HuH-7.5 (cell line): ENCODE measurements around the gene TRAPPC12.

Source experiments
- DNase-seq: peaks from one replicate; pipeline ENCODE4 v3.0.0; 2011; ENCODE audit warnings: low spot score

TRAPPC12 gene

DNA sequence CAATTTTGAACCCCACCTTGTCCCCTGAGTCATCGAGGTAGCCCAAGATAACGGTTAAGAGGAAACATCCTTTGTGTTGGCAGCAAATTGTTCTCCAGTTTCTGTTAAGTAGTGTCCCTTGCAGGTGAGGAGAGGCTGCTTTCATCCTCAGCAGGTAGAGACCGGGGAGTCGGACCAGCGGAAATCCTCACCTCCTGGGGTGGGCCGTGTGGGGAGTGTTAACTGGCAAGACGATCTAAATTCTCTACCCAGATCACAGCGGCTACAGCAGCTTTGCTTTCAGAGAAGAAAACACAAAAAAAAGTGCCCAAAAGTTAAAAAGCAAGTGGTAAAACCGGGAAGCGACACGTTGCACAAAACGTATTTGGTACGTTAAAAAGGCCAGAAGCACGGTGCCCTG, 76.6 kb downstream of the TRAPPC12 start:
- DNase-seq = no peak

DNA sequence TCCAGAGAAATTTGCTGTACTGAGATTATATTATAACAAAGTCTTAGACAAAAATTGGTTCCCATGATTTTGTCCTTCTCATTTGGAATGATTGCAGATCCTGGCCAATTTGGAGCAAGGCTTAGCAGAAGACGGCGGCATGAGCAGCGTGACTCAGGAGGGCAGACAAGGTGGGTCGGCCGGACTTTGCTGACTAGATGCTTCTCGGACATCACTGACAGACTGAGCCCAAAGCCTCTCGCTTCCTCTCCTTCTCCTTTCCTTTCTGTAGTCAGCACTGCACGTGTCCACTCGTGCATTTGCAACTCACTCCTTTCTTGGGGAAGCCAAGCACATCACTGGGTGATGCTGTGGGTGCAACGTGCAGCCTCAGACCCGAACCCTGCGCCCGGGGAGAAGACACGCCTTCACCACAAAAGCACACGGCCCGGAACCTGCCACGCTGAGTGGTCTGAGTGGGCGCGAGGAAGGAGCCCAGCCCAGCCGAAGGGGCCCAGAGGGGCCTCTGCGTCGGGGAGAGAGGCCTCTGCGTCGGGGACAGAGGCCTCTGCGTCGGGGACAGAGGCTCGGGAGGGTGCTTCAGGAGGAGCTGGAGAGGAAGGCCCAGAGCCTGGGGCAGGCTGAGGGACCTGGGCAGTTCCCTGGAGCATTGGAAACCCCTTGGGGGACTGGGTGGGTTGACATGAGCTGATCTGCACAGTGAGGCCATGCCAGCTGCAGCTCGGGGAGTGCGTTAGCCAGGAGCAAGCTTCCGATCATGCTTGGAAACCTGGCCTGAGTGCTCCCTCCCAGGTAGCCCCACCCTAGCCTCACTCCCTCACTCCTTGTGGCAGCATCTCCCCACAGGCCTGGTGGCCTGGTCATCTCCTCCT, 78.3 kb downstream of the TRAPPC12 start:
- no peak for DNase-seq

GRCh38 chr2:3458396-3459184, 79.1 kb downstream of the TRAPPC12 start:
- DNase-seq = no peak

DNA sequence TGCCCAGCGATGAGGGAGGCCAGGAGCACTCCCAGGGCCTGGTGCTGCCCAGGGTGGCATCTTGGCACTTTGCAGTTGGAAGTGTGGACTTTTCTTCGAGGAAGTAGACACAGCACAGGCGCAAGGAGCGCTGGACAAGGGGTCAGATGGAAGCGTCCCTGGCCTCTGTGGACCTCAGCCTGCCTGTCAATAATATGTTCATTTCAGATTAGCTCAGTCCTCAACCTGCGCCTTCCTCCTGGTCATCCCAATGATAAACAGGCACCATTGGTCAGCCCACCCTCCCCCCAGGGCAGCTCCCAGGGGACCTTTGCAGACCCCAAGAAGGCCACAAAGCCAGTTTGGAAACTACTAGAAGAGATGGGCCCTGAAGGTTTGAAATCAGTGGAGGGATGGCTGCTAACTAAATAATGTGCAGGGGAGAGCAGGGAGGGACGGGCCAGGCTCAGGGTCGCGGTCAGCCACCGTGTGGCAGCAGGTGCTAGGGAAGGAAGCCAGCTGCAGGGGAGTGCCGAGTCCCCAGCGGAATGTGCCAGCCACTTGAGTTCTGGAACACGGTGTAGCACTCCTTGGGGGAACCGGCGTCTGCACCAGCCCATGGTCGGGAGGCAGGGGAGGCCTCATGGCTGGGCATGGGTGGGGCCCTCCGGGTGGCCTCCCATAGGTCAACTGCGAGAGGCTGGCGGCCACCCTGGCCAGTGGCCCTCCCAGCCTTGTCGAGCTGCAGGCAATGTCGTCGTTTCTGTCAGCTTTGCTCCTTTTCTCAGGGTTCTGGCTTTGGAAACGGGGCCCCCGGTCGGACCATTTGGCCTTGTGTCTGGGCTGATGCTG, 79.9 kb downstream of the TRAPPC12 start:
- no peak for DNase-seq

DNA sequence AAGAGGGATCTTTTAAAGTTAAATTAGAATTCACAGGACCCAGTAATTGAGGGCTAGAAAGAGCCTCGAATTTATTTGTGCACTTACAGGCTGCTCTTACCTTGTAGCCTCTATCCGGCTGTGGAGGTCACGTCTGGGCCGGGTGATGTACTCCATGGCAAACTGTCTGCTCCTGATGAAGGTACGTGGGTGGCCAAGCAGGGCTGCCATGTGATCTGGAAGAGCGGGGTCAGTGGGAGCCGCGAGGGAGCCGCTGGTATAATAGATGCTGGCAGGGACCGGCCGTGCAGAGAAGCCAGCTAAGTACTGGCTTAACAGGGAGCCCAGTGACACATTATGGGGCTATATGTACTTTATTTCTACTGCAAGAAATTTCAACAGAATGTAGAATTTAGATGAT, 80.7 kb downstream of the TRAPPC12 start:
- DNase-seq = no peak

DNA sequence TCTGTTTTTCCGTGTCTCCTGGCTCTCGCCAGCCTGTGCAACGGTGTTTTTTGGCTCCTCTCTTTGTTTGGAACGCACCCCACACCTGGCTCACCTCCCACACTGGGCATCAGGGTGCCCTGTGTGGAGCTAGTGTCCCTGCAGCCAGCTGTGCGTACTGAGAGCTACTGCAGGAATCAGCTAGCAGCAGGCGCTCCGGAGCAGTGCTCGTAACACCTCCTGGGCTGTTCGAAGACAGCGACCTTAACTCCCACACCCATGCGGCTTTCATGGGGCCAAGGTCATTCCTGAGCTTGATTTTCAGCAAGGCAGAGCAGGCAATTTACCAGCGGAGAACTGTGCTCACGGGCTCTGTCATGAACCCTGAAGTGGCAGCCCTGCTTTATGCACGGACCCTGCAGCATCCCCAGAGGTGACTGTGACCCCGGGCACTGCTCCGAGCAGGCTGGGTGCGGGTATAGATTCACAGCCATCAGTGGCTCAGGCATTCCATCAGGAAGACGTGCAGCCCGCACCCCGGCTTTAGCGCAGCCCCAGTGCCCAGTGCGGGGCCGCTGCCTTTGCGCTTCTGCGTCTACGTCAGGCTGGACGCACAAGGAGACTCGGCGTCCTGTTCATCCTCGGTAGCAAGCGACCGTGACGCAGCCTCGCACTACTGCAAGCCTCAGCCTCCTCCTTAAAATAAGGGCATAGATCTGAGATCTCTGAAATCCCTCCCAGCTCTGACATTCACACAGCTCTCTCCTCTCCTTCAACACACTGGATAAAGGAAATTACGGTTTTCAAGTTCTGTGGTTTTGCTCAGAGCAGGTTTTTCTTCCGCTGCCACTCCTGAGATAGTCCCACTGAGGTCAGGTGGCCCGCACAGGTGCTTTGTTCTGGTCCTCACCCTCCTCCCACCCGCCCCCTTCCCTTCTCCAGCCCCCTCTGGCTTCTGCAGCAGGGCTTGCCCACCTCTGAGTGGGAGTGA, 81.6 kb downstream of the TRAPPC12 start:
- DNase-seq = no peak

DNA sequence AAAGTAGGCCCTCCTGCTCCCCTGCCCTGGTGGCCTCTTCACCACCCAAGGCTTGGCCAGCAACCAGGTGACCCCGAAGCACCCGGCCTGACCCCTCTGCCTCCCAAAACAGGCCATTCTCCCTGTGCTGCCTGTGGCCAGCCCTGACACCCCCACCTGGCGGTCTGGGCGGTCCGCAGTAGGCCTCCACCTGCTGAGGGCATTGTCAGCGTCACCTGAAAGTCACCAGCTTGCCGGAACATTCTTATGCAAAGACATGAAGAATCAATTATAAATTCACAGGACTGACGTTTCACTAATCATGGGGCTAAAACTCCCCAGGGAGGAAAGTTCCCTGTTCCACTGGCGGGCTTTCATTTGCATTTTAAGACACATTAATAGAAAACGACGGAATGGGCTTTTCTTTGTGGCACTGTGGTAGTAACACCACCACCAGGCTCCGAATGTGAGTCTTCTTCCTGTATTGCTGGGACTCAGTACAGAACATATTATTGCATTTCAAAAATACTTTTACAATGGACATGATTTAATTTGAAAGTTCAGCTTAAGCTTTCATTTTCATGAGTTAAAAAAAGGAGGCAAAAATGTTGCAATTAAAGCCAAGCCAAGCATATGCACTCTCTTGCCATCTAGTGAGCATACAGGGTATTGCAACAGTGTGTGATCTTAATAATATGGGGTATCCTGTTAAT, 82.5 kb downstream of the TRAPPC12 start:
- peak; percentile 59 for DNase-seq

DNA sequence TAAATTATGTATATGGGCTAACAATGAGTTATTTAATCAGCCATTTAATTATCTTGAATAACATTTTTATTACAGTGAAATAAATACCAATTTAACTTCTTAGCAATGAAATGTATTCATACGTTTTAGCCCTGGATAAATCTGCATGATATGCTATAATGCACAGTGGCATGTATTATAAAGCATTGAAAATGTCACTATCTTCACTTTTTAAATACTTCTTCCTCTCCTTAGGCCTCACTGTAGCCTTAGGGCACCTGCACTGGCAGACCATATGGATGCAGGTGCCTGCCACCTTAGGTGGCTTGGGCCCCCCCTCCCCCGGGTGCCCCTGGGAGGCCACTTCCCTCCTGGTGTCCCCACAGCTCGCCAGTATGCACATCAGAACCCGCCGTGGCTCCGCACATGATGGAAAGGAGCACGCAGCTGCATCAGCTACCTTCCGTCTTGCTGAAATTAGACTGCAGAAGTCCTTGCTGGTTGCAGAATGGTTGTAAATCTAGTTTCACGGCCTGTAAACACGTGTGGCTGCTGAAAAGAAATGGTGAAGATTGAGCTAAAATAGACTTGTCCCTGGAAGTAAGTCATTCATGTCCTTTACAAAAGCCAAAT, 83.1 kb downstream of the TRAPPC12 start:
- DNase-seq = no peak

- no peak for DNase-seq
Measured at GRCh38 chr2:3463186-3463835, 83.8 kb downstream of the TRAPPC12 start.

DNA sequence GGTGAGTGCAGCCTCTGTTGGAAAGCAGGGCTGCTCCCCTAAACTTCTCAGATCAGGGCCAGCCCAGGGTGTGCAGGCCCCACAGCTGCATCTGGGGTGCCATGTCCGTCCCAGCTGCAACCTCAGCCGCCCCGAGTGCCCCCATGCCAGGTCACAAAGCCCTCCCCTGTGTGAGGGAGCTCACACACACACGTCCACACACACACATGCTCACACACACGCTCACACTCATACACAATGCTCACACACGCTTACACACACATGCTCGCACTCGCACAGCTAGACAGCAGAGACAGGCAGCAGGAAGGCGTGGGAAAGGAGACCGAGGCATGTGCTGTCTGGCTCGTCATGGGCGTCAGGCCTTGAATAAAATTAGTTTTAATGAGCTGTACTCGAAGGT, 84.5 kb downstream of the TRAPPC12 start:
- no peak for DNase-seq

DNA sequence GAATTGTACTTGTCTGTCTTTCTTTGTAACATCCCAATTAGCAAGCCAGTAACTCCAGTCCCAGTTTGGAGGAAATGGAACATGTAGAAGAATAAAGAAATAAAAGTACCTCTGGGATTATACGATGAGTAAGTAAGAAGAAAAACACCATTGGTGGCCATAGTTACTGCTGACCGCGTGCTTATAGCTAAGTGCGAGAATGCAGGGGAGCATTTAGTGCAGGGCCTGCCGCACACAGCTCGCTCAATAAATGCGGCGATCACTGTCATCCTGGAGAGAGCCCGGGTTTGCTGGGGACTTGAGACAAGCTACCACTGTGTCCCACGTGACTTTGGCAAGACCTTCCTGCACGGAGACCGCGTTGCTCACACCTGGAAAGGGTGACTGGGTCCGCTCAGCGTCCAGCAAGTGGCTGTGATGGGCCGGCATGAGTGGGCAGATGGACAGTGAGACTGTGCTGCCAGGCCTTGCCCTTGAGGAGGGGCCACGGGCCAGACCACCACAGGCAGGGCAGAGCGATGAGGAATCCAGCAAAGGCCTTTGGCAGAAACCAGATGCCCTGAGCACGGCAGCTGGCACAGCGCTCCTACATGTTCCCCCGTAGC, 85.0 kb downstream of the TRAPPC12 start:
- DNase-seq = no peak

DNA sequence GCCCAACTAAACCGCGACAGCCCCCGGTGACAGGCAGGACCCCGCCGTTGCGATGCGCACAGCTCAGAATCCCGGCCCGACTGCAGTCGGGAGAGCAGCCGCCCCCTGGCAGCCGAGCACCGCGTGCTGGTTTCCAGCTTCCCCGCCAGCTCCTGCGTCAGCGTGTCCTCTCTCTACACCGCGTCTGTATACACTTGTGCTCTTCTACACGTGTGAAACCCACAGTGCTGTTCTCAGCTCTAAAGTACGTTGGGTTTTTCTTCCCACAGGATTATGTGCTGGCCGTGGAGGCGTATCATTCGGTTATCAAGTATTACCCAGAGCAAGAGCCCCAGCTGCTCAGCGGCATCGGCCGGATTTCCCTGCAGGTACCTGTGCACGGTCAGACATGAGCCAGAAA, 85.8 kb downstream of the TRAPPC12 start:
- no peak for DNase-seq

DNA sequence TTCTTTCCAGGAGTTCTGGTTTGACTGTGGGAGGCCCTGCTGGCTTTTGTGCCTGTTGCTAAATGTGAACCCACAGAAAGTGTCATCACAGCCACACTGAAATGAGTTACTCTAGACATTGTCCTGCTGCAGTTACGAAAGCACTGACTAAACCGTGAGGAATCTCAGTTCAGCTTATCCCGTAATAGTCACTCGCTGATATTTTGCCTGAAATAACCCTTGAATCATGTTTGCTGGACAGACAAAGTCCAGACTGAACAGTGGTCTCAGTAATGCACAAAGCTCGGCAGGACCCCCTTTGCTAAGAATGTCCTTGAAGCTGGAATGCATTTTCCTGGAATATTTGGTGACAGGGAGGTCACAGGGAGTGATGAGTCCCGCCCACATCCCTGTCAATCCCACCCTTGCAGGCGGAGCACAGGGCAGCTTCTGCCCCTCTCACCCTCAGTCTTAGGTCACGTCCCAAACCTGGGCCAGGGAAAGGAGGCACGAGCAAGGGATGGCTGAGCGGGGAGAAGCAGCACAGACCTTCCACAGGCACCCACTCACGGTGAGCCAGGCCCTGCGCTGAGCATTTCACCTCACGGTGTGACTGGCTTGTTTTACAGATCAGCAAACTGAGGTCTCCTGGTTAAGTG, 86.5 kb downstream of the TRAPPC12 start:
- DNase-seq = peak; percentile 76

GRCh38 chr2:3466482-3466863, 87.0 kb downstream of the TRAPPC12 start:
- no peak for DNase-seq

DNA sequence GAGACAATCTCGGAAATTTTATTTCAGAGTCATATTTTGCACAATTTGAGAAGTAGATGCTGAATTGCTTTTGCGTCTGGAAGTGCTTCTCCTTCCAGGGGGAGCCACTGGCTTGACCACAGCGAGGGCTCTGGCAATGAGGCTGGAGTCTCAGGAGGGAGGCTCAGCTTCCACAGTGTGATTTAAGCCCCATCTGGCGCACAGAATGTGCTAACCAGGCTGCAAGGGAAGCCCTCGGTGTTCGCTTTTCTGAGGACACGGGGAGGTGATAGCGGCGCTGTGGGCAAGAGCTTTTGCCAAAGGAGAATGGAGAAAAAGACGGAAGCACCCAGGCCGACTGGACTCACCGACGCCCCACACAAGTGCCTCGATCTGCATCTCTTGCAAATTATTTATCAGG, 87.5 kb downstream of the TRAPPC12 start:
- DNase-seq = no peak

DNA sequence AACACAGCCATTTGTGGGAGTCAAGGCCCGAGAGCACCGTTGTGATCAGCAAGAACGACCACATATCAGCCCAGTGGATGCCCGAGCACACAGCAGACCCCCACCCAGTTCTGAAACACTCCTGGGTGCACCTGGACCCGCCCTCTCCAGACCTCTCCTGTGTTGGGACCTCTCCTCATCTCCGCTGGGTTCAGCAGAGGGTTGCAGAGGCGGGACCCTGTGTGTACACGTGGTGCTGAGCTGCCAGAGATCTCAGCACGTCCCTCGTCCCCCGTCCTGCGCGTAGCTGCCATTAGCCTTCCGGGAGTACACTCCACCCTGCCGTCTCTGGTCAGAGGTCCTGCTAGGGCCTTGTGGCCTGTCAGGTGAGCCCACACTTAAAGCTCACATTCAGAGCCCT, 88.2 kb downstream of the TRAPPC12 start:
- DNase-seq = no peak

GRCh38 chr2:3468296-3468988, 88.9 kb downstream of the TRAPPC12 start:
- no peak for DNase-seq

DNA sequence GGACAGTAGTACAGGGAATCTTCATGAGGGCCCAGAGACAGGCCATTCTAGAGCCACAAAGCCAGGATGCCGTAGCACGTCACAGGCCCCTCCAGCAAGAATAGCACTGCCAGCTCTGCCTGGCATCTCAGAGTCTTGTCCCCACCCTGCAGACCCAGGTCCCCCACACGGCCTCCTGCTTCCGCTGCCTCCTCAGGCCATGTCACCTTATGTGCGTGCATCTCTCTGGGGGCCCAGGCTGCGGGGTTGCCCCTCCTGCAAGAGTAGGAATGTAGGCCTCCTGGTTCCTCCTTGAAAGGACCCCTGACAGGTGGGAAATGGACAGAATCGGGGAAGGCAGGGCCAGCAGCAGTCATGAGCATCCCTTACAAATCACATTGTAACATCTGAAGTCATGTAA, 90.0 kb downstream of the TRAPPC12 start:
- no peak for DNase-seq
